ENCODE measurements around the gene XYLT1.

- TF ChIP-seq EMX1 (CRISPR knock-in tag; IDR thresholded peaks at IDR 0.05), result no peak
- no peak for TF ChIP-seq MAX (CRISPR knock-in tag; IDR thresholded peaks at IDR 0.05)
- TF ChIP-seq USF2 (CRISPR knock-in tag; IDR thresholded peaks at IDR 0.05), result no peak
- TF ChIP-seq CTCF (IDR thresholded peaks at IDR 0.05), result no peak
- TF ChIP-seq SOX15 (CRISPR knock-in tag; IDR thresholded peaks at IDR 0.05), result no peak
- TF ChIP-seq E2F4 (CRISPR knock-in tag; IDR thresholded peaks at IDR 0.05; ENCODE audit: borderline replicate concordance, low read depth), result no peak
- TF ChIP-seq E2F5 (CRISPR knock-in tag; IDR thresholded peaks at IDR 0.05), result no peak
- TF ChIP-seq NFYB (CRISPR knock-in tag; conservative IDR thresholded peaks at IDR 0.05; ENCODE audit: low read depth), result no peak
- no peak for TF ChIP-seq TCF7 (CRISPR knock-in tag; IDR thresholded peaks at IDR 0.05; ENCODE audit: low read depth)
- TF ChIP-seq MXD4 (CRISPR knock-in tag; IDR thresholded peaks at IDR 0.05; ENCODE audit: borderline replicate concordance), result no peak
- TF ChIP-seq AFF4 (CRISPR knock-in tag; IDR thresholded peaks at IDR 0.05; ENCODE audit: borderline replicate concordance), result no peak
- no peak for TF ChIP-seq ELF4 (CRISPR knock-in tag; IDR thresholded peaks at IDR 0.05; ENCODE audit: low read depth)
- TF ChIP-seq E2F1 (CRISPR knock-in tag; IDR thresholded peaks at IDR 0.05), result no peak
- TF ChIP-seq TP53 (CRISPR knock-in tag; IDR thresholded peaks at IDR 0.05), result no peak
These were observed 255.5 kb downstream of the XYLT1 start for GRCh38 chr16:17215306-17215705.
